Panc1 (cell line): ENCODE results near the gene TBC1D22A. TPM values are rescaled to one million over a fixed set of nuclear protein-coding genes. Genes with fewer than 3 reads are reported as not detected.

ENCODE experiments used
- ATAC-seq: fragments of 200-7000 bp; cut with Tn5 transposase; 2 replicates; pipeline ENCODE4 v1.9.1; 2020; ENCODE audit warnings: mild to moderate bottlenecking, moderate library complexity
- BruUV-seq: library from RNA; stranded (reverse); fragments of 400-500 nt; replicated peaks from 2 replicates; lab custom pipeline; 2021; lab: Mats Ljungman, UMichigan
- CTCF ChIA-PET: fragments of 300-600 bp; sonication (Branson Sonifier 250); formaldehyde crosslinking; loops from one replicate; lab custom pipeline; 2022; ENCODE audit warnings: antibody characterized with exemption; lab: Charles Lee
- POLR2A ChIA-PET: fragments of 300-600 bp; sonication (Branson Sonifier 250); formaldehyde crosslinking; loops from one replicate; lab custom pipeline; 2022; ENCODE audit warnings: antibody characterized with exemption; lab: Charles Lee
- DNase-seq: peaks from one replicate; pipeline ENCODE4 v3.0.0-alpha.2; 2010; ENCODE audit warnings: low read depth, low spot score
- H3K27ac ChIP-seq: 2 replicates; pipeline ENCODE4 v1.5.1; 2011; ENCODE audit warnings: mild to moderate bottlenecking, low read length, inconsistent platforms
- H3K27me3 ChIP-seq: fragments of 200-500 bp; sonication (Bioruptor generic); 2 replicates; pipeline ENCODE4 v1.6.0; 2014; ENCODE audit warnings: low read length, inconsistent platforms; ENCODE audit not compliant: control insufficient read depth, insufficient read depth
- H3K36me3 ChIP-seq: fragments of 200-500 bp; sonication (Bioruptor generic); 2 replicates; pipeline ENCODE4 v1.5.1; 2014; ENCODE audit warnings: inconsistent platforms, mild to moderate bottlenecking, low read length, moderate library complexity; ENCODE audit not compliant: control insufficient read depth, insufficient read depth
- H3K4me1 ChIP-seq: 2 replicates; pipeline ENCODE4 v1.5.1; 2011; ENCODE audit warnings: inconsistent platforms, mild to moderate bottlenecking, low read length, moderate library complexity; ENCODE audit not compliant: control insufficient read depth, insufficient read depth
- H3K4me3 ChIP-seq, 2 experiments: 2 replicates each; pipeline ENCODE4 v1.5.1; 2011 to 2012; ENCODE audit warnings: low read depth in 2 of 2, low read length in 2 of 2, mild to moderate bottlenecking in 2 of 2, inconsistent platforms in 1 of 2, moderate library complexity in 1 of 2
- H3K9me3 ChIP-seq: fragments of 200-500 bp; sonication (Bioruptor generic); 2 replicates; pipeline ENCODE4 v1.5.1; 2014; ENCODE audit warnings: low read depth, mild to moderate bottlenecking, inconsistent platforms, low read length, moderate library complexity; ENCODE audit not compliant: control insufficient read depth, insufficient read depth
- POLR2AphosphoS5 ChIP-seq: IDR thresholded peaks from 2 replicates; pipeline ENCODE4 v1.6.1; 2012; ENCODE audit warnings: mild to moderate bottlenecking, low read depth, low read length, moderate library complexity
- SIN3A ChIP-seq: IDR thresholded peaks from 2 replicates; pipeline ENCODE4 v1.6.1; 2012; ENCODE audit warnings: low read depth, mild to moderate bottlenecking, low read length, moderate library complexity, borderline replicate concordance; ENCODE audit not compliant: insufficient read depth
- TCF7L2 ChIP-seq: IDR thresholded peaks from 2 replicates; pipeline ENCODE4 v1.6.1; 2011; ENCODE audit warnings: mild to moderate bottlenecking, low read depth, low read length, inconsistent platforms
- in situ Hi-C: cut with HindIII; loops from 2 replicates; pipeline ENCODE4 v1.10.0; 2016; ENCODE audit warnings: low sequenced_read_pairs, low pct_unique_long_range_greater_than_20kb
- intact Hi-C: fragments of 100-400 bp; cut with micrococcal nuclease; formaldehyde crosslinking; loops from one replicate; pipeline ENCODE4 v1.10.0; 2022; ENCODE audit not compliant: unreplicated experiment
- total RNA-seq: library from RNA; stranded (reverse); gene quantifications from one replicate; pipeline ENCODE4 v1.2.1, GENCODE V29; 2021; ENCODE audit not compliant: unreplicated experiment
- TF ChIP-seq, protein P1 (sequence below), 2 experiments: IDR thresholded peaks; 2 replicates each; pipeline ENCODE4 v1.6.1; 2011 to 2012; ENCODE audit warnings: low read depth in 2 of 2, control low read depth in 1 of 2, low read length in 1 of 2, mild to moderate bottlenecking in 1 of 2, moderate library complexity in 1 of 2; ENCODE audit not compliant: insufficient read depth in 1 of 2
- TF ChIP-seq, protein P2 (sequence below): fragments of 450-650 bp; IDR thresholded peaks from 2 replicates; pipeline ENCODE4 v1.5.1; 2017; ENCODE audit warnings: mild to moderate bottlenecking

TBC1D22A gene
- total RNA-seq, 1 experiment from 2014 or later = 28.7 TPM

- in situ Hi-C loops (no loop called here), intact Hi-C loops (no loop called here)
- no peak overlapping the region for H3K27ac ChIP-seq
- DNase-seq (no peak), ATAC-seq (no peak)
- CTCF ChIA-PET = no interaction called here
- no peaks in the 10 kb centered on the region for H3K36me3 ChIP-seq
- no peak for TF ChIP-seq POLR2AphosphoS5
- TF ChIP-seq, protein P1, sequence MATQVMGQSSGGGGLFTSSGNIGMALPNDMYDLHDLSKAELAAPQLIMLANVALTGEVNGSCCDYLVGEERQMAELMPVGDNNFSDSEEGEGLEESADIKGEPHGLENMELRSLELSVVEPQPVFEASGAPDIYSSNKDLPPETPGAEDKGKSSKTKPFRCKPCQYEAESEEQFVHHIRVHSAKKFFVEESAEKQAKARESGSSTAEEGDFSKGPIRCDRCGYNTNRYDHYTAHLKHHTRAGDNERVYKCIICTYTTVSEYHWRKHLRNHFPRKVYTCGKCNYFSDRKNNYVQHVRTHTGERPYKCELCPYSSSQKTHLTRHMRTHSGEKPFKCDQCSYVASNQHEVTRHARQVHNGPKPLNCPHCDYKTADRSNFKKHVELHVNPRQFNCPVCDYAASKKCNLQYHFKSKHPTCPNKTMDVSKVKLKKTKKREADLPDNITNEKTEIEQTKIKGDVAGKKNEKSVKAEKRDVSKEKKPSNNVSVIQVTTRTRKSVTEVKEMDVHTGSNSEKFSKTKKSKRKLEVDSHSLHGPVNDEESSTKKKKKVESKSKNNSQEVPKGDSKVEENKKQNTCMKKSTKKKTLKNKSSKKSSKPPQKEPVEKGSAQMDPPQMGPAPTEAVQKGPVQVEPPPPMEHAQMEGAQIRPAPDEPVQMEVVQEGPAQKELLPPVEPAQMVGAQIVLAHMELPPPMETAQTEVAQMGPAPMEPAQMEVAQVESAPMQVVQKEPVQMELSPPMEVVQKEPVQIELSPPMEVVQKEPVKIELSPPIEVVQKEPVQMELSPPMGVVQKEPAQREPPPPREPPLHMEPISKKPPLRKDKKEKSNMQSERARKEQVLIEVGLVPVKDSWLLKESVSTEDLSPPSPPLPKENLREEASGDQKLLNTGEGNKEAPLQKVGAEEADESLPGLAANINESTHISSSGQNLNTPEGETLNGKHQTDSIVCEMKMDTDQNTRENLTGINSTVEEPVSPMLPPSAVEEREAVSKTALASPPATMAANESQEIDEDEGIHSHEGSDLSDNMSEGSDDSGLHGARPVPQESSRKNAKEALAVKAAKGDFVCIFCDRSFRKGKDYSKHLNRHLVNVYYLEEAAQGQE (IDR thresholded peaks at IDR 0.05; ENCODE audit: insufficient read depth in 1 of 2, low read depth in 2 of 2, low read length in 1 of 2) = no peak
- no peak for TF ChIP-seq SIN3A
- TF ChIP-seq, protein P2, sequence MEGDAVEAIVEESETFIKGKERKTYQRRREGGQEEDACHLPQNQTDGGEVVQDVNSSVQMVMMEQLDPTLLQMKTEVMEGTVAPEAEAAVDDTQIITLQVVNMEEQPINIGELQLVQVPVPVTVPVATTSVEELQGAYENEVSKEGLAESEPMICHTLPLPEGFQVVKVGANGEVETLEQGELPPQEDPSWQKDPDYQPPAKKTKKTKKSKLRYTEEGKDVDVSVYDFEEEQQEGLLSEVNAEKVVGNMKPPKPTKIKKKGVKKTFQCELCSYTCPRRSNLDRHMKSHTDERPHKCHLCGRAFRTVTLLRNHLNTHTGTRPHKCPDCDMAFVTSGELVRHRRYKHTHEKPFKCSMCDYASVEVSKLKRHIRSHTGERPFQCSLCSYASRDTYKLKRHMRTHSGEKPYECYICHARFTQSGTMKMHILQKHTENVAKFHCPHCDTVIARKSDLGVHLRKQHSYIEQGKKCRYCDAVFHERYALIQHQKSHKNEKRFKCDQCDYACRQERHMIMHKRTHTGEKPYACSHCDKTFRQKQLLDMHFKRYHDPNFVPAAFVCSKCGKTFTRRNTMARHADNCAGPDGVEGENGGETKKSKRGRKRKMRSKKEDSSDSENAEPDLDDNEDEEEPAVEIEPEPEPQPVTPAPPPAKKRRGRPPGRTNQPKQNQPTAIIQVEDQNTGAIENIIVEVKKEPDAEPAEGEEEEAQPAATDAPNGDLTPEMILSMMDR = no peak
- TF ChIP-seq TCF7L2 = no peak
- H3K4me3 ChIP-seq = no peak overlapping the region
- H3K4me1 ChIP-seq = no peaks in the 10 kb centered on the region
- H3K9me3 ChIP-seq = no peaks in the 10 kb centered on the region
- no TSS peak for BruUV-seq
- POLR2A ChIA-PET = no interaction called here
- no peaks in the 10 kb centered on the region for H3K27me3 ChIP-seq
Observed at GRCh38 chr22:47086596-47087248, 324.3 kb downstream of the TBC1D22A start.

DNA sequence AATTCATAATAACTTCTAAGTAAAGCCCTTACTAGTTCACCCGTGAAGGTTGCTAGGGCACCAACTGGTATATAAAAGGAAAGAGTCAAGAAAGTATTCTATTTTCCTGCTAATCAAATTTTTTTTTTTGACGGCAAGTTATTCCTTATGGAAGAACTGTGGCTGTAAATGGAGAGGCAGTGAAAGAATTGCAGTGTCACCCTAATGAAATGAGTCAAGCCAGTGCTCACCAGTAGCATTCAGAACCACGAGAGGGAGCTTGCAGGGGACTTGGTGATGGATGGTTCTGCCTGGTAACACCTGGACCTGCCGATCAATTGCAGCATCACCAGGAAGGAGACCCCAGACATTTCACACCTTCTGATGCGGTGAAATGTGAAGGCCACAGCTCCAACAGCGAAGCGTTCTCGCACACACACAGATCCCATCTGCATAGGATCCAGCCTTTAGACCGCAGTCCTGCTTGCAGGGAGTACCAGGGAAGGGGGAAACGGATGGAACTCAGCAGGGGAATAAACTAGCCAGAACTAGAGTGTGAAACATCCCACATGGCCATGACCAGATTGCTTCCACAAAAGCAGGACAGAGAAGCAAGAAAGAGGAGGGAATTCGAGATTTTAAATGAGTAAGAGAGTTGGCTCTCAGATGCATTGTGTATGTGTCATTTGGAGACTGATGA is 326.2 kb downstream of the TBC1D22A start:
- intact Hi-C loops (no loop called here), in situ Hi-C loops (no loop called here)
- no TSS peak for BruUV-seq
- H3K27me3 ChIP-seq = no peaks in the 10 kb centered on the region
- ChIA-PET CTCF (no interaction called here), POLR2A (no interaction called here)
- H3K4me3 ChIP-seq = no peak overlapping the region
- no peaks in the 10 kb centered on the region for H3K4me1 ChIP-seq
- no peak overlapping the region for H3K27ac ChIP-seq
- TF ChIP-seq SIN3A (no peak), TCF7L2 (no peak), POLR2AphosphoS5 (no peak)
- TF ChIP-seq, protein P1 (IDR thresholded peaks at IDR 0.05; ENCODE audit: insufficient read depth in 1 of 2, low read depth in 2 of 2, low read length in 1 of 2) = no peak
- TF ChIP-seq, protein P2 = no peak
- no peak for DNase-seq
- ATAC-seq = no peak
- H3K9me3 ChIP-seq = no peaks in the 10 kb centered on the region
- no peaks in the 10 kb centered on the region for H3K36me3 ChIP-seq
